HPDE6-E6E7 (cell line): ENCODE results near the gene PFKFB2.

Experiments used
- DNase-seq: peaks from one replicate; pipeline ENCODE4 v3.0.0; 2011; ENCODE audit warnings: missing footprints; ENCODE audit errors: extremely low spot score

The PFKFB2 gene

DNA sequence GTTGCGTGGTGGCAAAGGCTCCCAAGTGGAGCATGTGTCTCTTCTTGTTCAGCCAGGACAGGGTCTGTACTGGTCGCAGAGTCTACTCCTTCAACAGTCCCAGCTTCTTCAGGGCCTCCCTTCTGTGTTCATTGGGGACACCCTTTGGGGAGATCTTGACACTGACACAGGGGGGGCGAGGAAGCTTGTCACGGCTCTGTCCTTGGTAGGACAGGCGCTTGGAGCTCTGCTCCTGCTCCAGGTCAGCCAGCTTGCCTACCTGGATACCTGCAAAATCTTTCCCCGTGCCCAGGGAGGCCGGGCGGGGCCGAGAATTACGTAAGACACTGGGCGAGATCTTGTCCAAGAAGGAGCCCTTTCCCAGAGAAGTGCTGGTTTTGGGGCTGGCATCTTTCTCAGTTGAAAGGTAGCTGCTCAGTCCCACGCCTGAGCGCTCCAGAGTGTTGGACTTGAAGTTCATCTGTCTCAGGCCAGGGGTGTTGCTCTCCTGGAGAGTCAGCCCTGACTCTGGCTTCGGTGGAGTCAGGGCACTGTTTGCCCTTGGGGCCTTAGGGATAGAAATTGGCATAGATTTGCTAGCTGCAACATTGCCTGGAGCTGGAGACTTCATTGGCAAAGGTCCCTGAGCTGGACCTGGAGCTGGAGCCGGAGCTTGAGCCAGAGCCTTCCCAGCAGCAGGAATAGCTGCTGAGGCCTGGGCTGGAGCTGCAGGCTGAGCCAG, 31.0 kb upstream of the PFKFB2 start:
- DNase-seq = no peak

DNA sequence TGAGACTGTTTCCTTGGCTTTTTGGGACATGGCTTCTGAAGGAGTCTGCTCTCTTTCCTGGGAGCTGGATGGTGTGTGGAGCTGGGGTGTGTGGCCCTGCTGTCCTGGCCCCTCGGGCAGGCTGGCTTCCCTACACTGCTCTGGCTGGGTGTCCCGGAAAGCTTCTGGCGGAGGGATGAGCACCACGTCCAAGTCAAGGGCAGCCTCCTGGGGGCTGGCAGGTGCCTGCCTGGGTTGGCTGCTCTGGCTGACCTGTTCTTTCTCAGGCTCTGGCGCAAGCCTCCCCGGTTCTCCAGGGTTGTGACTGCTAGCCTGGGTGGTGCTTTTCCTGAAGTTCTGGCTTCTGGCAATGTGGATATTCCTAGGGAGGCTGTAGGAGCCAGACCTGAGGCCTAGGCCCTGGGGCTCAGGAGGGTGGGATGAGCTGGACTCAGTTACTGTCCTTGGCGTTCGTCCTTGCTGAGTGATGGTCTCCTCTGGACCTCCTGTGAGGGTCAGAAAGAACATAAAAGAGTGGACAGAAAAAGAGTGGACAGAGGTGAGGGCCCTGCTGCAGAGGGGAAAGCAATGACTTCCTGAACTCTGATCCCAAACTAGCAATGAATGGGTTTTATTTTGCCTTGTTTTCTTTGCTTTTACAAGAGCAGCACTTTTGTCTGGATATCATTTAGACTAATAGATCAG, 29.9 kb upstream of the PFKFB2 start:
- no peak for DNase-seq

DNA sequence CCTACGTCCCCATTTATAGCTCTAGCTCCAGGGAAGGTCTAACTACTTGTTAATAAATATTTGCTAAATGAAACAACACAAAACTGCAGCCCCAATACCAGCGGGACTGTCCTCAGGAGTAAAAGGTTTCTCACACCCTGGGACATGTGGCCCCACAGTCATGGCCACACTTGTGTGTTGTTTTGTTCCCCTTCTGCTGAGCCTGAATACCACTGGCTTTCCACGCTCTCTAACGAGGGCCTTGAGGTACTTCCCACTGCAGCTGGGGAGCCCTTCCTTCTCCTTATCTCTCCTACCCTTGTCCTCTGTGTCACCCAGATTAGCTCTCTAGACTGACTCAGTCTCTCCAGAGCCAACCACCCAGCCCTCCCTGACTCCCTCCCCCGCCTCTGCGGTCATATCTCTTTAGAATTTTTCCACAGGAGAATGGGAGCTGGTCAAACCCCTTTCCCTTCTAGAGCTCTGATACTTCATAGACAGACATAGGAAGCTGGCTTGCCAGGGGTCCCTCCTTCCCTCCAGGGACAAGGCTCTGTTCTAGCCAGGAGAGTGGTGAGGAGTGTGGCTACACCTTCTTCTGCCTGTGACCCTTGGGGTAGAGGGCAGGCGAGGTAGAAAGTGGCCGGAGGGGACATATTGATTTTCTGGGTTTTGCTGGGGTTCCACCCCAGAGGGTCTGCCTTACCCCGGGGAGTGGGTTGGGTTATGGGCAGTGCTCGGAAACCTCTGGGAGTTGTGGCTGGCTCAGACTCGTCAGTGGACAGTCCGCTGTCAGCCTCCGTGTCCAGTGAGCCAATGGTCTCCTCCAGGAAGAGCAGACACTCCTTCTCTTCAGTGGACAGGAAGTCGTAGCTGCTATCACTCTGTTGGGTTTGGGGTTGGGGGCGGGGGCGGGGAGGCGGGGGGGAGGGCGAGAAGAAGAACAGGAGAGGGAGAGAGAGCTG, 28.6 kb upstream of the PFKFB2 start:
- DNase-seq = no peak

DNA sequence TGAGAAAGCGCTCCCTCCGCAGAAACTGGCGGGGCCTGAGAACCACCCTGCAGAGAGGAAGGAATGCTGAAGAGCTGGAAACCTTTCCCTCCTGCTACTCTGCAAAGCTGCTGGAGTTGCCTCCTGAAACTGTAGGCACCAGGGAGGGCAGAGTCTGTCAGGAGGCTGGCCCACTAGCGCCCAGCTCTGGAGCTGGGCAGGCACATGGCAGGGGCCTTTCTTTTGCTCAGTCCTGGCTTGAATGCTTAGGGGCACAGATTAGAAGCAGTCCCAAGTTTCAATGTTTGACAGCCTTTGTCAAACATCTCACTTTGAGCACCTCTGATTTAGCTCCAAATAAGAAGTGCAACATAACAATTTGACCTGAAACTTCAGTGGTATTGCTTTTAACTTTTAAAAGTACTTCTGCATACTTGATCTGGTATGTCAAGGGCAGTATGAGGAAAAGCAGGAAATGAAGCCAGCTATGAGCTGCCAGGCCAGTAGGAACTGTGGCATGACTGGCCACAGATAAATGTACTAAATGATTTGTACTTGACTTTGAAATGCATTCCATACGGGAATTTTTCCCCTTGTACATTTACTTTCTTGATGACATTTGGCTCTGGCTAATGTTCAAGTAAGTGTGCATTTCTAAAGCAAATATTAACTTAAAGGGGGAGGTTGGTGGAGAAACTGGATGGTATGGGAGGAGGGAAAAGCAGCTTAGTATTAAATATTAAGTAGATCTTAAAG, 27.8 kb upstream of the PFKFB2 start:
- DNase-seq = no peak

DNA sequence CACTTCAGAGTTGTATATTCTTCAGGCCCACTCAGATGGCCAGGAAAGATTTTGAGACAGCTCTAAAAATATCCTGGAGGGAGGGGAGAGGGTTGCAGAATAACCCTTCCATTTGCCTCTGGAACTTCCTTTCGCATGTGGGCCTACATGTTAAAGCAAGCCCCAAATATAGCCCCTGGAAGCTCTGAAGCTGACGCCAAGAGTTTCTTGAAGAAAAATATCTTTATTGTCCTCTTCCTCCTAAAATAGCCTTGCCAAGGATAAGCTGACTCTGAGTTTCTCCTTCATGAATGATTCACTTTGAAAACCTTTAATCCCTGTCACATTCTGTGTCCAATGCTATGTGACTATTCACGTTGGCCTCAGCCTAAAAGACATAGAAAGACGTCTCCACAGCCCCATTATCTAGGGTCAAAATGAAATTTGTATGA, 27.0 kb upstream of the PFKFB2 start:
- no peak for DNase-seq

DNA sequence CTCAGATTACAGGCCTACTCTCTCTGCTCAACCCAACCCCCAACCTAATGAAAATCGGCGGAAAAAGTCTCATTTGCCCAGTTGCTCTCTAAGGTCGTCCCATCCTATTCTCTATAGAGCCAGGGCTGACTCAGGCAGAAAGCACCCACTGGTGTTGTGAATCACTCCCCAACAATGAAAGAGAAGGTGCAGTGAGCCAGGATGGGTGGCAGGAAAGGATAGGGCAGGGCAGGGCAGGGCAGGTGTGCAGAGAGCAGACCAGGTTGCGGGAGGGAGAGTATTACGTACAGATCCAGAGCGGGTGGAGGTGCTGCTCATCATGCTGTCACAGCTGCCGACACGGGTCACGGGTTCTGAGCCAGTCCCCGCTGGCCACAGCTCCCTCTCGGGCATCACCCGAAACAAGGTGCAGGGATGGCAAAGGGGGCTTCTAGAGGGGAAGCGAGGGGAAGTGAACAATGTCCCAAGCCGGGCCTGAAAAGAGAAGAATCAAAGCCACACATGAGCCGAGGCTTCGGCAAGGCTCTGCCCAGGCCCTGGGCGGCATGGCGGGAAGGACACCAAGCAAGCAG, 25.8 kb upstream of the PFKFB2 start:
- DNase-seq = peak; percentile 83

DNA sequence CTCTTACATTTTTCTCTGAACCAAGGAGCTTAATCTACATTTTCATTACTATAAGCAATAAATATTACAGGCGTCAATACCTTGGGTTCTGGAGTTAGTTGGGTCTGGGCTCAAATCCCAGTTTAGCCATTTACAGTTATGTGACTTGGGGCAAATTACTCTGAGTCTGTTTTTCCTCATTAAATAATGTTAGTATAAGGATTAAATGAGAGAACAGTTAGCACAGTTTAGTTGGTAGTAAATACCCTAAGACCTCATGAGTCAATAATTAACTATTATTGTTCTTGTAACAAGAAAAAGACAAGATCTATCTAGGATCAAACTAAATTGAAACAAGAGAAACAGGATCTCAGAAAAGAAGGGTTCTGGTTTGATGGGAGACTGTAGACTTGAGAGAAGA, 25.2 kb upstream of the PFKFB2 start:
- DNase-seq = no peak

DNA sequence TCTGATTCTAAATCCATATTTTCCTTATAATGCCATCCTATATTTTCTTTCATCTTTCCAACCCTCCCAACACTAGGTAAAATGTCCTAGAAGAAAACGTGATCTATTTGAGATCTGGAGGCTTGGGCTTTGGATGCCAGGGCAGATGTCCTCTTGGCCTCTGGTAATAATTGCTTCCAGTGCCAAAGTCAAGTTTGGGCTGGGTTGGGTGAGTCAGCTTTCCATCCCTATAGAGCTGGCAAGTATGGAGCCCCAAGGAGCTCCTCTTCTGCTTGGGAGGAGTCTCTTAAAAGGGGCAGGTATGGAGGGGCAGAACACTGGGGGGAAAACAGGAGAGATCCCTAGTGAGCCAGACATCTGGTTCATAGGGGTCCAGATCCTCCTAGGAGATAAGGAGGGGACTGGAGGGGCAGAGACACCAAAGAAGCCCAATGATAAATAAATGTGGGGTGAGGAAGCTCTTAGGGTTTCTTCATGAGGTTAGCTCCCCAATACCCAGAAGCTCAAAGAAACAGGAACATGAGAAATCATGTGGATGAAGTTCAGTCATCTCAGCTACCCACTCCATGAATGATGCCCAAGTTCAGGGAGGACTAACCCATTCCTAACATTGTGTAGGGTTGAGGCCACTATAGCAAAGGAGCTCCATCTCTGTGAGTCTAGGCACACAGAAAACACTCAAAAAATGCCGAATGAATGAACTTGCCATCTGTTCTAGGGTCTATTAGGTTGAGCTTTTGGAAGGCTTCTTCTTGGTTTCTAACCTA, 24.0 kb upstream of the PFKFB2 start:
- no peak for DNase-seq

DNA sequence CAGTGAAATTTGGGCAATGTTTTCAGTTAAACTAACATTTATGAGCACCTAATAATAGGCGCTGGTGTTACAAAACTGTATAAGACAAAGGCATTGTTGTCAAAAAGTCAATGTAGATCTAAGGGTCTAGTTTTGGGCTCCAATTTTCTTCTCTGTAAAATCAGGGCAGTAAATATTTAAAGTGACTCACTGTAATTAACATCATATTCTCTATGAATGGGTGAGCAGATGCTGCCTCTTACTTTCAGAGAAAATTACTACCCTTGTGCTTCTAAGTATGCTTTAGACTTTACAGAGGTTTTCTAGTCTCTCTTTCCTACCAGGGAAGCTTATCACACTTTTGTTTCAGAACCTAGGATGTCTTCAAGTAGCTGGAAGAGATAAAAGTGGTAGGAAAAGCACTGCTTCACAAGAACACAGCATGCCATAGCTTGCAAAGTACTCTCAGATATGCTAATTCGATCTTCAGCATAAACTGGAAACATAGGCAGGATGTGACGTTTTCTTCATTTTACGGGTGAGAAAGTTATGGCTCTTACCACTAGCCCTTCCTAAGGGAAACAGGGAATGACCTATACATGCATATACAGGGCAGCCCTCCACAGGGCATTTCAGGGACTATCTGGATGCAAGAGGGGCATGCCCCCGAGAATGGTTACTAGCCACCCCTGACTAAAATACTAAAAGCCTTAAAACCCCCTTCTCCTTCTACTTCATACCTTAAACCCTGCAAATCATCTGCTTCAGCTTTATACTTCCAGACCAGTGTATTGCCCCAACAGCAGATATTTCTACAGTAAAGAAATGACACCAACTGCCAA, 23.2 kb upstream of the PFKFB2 start:
- DNase-seq = no peak

DNA sequence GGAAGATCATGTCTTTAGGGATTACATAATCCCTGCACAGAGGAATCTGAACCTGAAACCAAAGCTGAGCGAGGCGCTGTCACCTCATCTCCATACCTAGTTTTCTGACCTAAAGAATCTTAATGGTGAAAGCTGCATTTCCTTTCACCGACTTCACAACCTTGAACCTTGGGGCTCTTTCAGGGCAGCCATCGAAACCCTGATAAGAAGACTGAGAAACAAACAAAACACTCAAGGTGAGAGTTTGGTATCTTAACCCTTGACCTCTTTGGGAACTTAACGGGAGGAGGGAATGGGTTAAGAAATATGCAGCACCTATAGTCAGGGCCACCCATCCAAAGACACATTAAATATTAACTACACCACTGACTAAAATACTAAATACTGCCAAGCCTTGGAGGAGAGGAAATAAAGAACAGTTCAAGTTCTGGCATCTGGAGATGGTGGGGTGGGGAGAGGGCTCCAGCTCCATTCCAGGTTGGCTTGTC, 22.5 kb upstream of the PFKFB2 start:
- DNase-seq = no peak

DNA sequence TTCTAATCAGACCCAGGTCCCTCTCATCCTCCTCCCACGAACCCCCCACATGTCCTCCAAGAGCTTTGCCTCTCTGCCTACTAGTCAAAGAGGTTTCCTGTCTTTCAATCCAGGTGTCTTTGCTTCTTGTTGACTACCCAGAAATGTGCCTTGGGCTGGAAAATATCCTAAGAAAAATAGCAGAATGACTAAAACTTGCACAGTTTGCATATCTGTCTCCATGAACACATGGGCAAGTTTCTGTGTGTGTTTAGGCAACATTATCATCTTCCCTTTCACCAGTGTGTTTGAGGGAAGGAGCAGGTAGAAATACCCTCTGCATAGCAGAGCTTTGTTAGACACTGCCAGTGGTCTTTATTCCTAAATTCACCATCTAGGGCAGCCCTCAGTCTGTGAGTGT, 22.1 kb upstream of the PFKFB2 start:
- DNase-seq = no peak

DNA sequence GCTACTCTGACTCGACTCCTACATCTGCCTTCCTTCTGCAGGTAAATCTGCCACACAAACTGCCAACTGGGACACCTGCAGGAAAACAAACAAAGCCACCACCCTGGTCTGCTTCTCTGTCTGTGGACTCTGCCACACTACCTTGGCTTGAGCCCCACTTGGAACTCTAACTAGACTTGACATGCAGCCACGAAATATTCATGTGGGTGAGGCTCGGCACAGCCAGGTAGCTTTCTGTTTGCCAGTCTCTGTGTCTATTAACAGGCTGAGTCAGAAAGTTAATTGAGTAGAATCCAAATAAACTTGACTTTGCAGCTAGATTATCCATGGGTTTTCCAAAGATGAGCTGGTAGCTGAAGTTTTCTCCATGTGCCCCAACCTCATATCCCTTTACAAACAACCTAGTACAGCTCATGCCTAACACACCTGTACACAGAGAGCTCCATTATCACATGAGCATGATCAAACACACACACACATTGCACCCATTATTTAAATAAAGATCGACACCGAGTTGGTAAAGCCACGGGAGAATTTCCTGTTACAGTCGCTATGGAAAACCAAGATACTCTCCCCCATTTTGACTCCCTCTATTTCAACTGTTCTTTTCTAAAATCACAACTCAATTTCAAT, 21.3 kb upstream of the PFKFB2 start:
- no peak for DNase-seq

DNA sequence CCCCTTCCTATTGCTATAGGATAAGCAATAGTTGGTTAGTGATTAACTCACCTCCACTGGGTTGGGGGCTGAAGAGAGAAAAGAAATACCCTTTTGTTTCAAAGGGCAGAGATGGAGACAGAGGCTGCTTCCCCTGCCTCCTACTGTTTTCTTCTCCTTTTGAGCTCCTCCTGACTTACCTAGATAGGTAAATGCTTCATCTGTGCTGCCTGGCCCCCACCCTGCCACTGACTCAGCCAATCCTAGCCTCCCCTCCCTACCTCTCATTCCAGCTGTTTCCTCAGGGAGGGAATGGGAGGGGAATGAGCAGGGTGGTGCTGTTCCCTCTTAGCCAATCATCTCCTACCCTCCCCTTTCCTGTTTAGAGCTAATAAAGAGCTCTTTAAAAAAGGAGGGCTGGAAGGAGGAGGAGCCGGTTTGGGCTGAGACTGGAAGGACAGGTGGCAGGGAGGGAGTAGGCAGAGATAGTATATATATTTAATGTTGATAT, 20.5 kb upstream of the PFKFB2 start, which contains the start of gene C1orf116:
TSS of gene C1orf116 (minus strand) at position 229 of the 490 bp plus-strand sequence. CDS start 5,158 bp downstream, outside the sequence.
- DNase-seq = peak; percentile 88

DNA sequence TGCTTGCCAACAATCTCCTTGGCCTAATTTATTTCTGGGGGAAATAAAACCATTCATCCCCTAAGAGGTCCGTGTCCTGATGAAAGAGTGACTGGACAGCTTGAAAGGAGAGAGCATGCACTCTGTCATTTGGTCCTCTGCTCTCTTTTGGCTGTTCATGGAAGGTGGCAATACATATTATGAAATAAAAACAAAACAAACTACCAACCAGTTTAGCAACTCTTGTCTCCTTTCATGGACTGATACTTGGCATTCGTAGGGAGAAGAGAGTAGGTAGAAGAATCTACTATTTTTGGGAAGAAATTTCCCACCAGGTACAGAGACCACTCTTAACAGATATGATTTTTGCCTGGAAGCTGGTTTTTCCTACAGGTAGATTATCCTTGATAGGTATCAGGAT, 19.8 kb upstream of the PFKFB2 start:
- no peak for DNase-seq

DNA sequence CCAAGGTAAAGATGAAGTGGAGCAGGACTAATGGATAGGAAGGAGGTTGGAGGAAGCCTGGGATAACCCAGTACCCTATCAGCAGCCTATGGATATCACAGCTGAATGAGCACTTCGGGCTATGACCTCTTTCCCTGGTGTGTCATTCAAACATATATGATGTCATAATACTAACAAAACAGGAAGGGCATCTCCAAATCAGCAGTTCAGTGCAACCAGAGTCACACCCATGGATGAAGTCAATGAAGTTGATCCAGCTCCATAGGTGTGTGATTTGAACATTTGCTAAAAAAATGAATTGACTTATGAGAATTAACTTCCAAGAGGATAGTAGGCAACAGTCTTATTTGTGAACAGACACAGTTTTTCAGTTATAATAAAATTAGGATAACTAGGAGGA, 18.9 kb upstream of the PFKFB2 start:
- DNase-seq = no peak

DNA sequence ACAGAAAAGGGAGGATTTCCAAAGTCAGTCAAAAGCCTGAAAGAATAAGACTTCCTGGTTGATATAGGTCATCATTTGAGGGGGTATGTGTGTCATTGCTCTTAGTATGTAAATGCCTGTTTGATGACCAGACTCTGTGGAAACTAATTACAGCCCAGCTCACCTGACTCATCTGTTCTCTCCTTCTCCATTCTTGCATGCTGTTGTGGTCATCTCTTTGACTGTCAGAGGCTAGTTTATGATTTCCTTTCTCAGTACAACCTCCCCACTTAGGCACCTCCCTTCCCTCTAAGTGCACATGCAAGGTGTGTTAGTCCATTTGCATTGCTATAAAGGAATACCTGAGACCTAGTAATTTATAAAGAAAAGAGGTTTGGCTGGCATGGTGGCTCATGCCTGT, 18.1 kb upstream of the PFKFB2 start:
- peak; percentile 85 for DNase-seq

DNA sequence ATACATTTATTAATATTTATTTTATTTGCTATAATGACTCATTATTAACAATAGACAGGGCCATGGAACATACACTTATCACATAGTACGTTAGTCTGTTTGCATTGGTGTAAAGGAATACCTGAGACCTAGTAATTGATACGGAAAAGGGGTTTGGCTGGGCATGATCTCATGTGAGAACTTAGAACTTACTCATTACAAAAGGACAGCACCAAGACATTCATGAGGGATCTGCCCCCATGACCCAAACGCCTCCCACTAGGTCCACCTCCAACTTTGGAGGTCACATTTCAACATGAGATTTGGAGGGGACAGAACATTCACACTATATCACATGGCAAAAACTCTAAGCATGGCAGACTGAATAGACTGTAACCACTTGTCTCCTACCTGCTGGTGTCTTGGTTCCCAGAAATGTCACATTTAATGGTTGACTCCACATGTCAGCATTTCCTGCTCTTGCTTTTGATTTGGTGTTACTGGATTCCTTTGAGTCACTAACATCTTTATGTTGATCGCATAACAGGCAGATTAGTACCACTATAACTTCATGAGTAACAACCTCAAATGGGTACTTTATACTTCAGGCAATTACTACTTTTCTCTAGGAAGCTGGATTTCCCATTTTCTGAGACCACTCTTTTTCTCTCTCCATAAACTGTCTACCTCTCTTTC, 17.1 kb upstream of the PFKFB2 start:
- DNase-seq = no peak

DNA sequence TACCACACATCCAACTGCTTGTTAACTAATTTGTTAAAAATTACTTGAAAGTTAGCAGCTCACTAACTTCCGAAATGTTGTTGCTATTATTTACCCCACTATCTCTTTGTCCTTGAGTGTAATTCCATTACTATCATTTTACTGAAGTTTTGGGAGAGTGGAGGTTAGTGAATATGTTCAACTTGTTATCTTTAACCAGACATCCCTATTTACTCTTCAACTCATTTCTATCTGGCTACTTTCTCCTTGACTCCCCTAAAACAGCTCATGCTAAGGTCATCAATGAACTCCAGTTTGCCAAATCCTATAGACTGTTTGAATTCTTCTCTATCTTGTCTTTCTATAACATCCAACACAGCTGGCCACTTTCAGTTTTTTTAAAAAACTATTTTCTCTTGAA, 16.2 kb upstream of the PFKFB2 start:
- no peak for DNase-seq
